Upper lobe of left lung (tissue), 6 donors: ENCODE data around the gene KIF13A. TPM values are rescaled to one million over a fixed set of nuclear protein-coding genes. Genes with fewer than 3 reads are reported as not detected.
"Not testable (repeated sequence)": the region's sequence is repeated elsewhere in the genome, so short reads cannot be mapped to it uniquely, and the experiment has no call there.

Source experiments
- ATAC-seq, 2 donors: fragments of 200-7000 bp; cut with Tn5 transposase; one replicate each; pipeline ENCODE4 v1.9.1; 2022; ENCODE audit warnings: mild to moderate bottlenecking in 2 of 2, moderate library complexity in 2 of 2; ENCODE audit not compliant: low FRiP score in 2 of 2
- DNase-seq, 2 donors: peaks; one replicate each; pipeline ENCODE4 v3.0.0-alpha.2; 2019 to 2020
- H3K27ac ChIP-seq, 4 donors: fragments of 200-600 bp; sonication (generic); one replicate each; pipeline ENCODE4 v1.5.1; 2016 to 2019
- H3K27me3 ChIP-seq, 4 donors: fragments of 200-600 bp; sonication (generic); one replicate each; pipeline ENCODE4 v1.5.1; 2017 to 2019
- H3K36me3 ChIP-seq, 4 donors: fragments of 200-600 bp; sonication (generic); one replicate each; pipeline ENCODE4 v1.5.1; 2016 to 2019
- H3K4me1 ChIP-seq, 4 donors: fragments of 200-600 bp; sonication (generic); one replicate each; pipeline ENCODE4 v1.5.1; 2018 to 2019
- H3K4me3 ChIP-seq, 4 donors: fragments of 200-600 bp; sonication (generic); one replicate each; pipeline ENCODE4 v1.5.1; 2017 to 2019; ENCODE audit warnings: mild to moderate bottlenecking in 2 of 4, moderate library complexity in 1 of 4
- H3K9me3 ChIP-seq, 4 donors: fragments of 200-600 bp; sonication (generic); one replicate each; pipeline ENCODE4 v1.5.1; 2018 to 2019
- CTCF ChIP-seq, 6 experiments: fragments of 450-650 bp in 4 of 6; fragments of 200-600 bp in 2 of 6; sonication (generic) in 2 of 6; IDR thresholded peaks; one replicate each; pipeline ENCODE4 v1.5.1; 2016 to 2019; ENCODE audit warnings: antibody characterized with exemption in 6 of 6
- EP300 ChIP-seq, 4 donors: sonication (generic); formaldehyde crosslinking; IDR thresholded peaks; one replicate each; pipeline ENCODE4 v1.5.1; 2017; ENCODE audit warnings: antibody characterized with exemption in 4 of 4, control low read depth in 2 of 4
- POLR2A ChIP-seq, 4 donors: fragments of 450-650 bp; IDR thresholded peaks; one replicate each; pipeline ENCODE4 v1.5.1; 2016 to 2017; ENCODE audit warnings: antibody characterized with exemption in 4 of 4, mild to moderate bottlenecking in 2 of 4
- POLR2AphosphoS5 ChIP-seq, 2 donors: sonication (generic); formaldehyde crosslinking; IDR thresholded peaks; one replicate each; pipeline ENCODE4 v1.5.1; 2017; ENCODE audit warnings: antibody characterized with exemption in 2 of 2
- WGBS, 2 donors: methylation state at CpG; one replicate each; pipeline ENCODE4 v1.1.5; 2017 to 2018; 5-methylcytosine and 5-hydroxymethylcytosine counted together
- total RNA-seq, 6 donors: library from RNA; depleted of rRNA in 4 of 6; stranded (reverse); fragments of >200 nt in 4 of 6; gene quantifications; one replicate each; pipeline versions ENCODE4 v1.1.0 to v1.2.1, GENCODE V29; 2016 to 2021
- donor health status: DM: no; HTN: no; CAD: no; lungs with moderate emphysema.
- donor health status: DM: no; HTN: yes; CAD: no; lungs with severe emphysema.

The KIF13A gene
- total RNA-seq, 6 donors from 2014 or later = 35.8 to 59.9 (median 49.0) TPM

- Histone ChIP-seq H3K27ac (no peak overlapping the region), H3K9me3 (no peaks in the 10 kb centered on the region), H3K4me3 (no peak overlapping the region), H3K27me3 (no peaks in the 10 kb centered on the region), H3K36me3 (no peaks in the 10 kb centered on the region), H3K4me1 (peaks cover 9 to 13% (median 11%) of the 10 kb centered on the region in 4 donors)
- no peak for DNase-seq
- 68 to 76% methylated on average over 7 of the region's 7 CpGs for WGBS, 2 donors
- TF ChIP-seq EP300 (IDR thresholded peaks at IDR 0.05) (no peak), POLR2AphosphoS5 (IDR thresholded peaks at IDR 0.05) (no peak), CTCF (IDR thresholded peaks at IDR 0.05) (no peak), POLR2A (IDR thresholded peaks at IDR 0.05) (no peak)
- no peak for ATAC-seq
These were observed 38.7 kb downstream of the KIF13A start for GRCh38 chr6:17948725-17949124.

DNA sequence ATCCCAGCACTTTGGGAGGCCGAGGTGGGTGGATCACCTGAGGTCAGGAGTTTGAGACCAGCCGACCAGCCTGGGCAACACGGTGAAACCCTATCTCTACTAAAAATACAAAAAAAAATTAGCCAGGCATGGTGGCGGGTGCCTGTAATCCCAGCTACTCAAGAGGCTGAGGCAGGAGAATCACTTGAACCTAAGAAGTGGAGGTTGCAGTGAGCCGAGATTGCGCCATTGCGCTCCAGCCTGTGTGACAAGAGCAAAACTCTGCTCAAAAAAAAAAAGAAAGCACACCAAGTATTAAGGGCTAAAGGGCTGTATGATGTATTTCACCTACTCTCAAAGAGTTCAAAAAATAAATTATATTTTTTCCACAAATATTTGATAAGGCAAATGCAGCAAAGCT lies 39.9 kb downstream of the KIF13A start:
- H3K4me3 ChIP-seq, H3K36me3 ChIP-seq, H3K9me3 ChIP-seq, ATAC-seq, H3K27me3 ChIP-seq, H3K27ac ChIP-seq: not testable (repeated sequence)
- peak in 1 of 2 donors; percentile 54 for DNase-seq
- peaks cover 9 to 13% (median 11%) of the 10 kb centered on the region in 4 donors for H3K4me1 ChIP-seq
- 84 to 87% methylated on average over 7 of the region's 7 CpGs for WGBS, 2 donors

DNA sequence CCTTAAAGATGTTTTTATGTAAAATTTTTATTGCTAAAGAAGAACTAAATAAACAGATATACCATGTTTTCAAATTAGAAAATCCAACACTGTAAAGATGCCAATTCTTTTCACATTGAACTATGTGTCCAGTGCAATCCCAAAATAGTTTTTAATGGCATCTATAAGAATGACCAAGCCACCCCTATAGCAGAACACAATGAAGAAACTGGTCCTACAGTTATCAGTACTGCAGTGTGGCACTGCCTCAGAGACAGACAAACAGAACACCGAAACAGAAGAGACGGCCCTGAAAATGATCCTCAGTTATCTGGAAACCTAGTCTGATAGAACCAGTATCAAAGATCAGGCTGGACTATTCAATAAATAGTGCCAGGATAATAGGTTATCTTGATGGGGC lies 41.9 kb downstream of the KIF13A start:
- no peaks in the 10 kb centered on the region for H3K9me3 ChIP-seq
- peaks cover 9 to 13% (median 11%) of the 10 kb centered on the region in 4 donors for H3K4me1 ChIP-seq
- no peak for DNase-seq
- no peak for TF ChIP-seq POLR2AphosphoS5 (IDR thresholded peaks at IDR 0.05)
- no peak for TF ChIP-seq CTCF (IDR thresholded peaks at IDR 0.05)
- no peak for TF ChIP-seq EP300 (IDR thresholded peaks at IDR 0.05)
- no peak for TF ChIP-seq POLR2A (IDR thresholded peaks at IDR 0.05)
- no peak overlapping the region for H3K27ac ChIP-seq
- no peaks in the 10 kb centered on the region for H3K27me3 ChIP-seq
- 89 to 94% methylated on average over 2 of the region's 2 CpGs for WGBS, 2 donors
- no peaks in the 10 kb centered on the region for H3K36me3 ChIP-seq
- ATAC-seq = no peak
- no peak overlapping the region for H3K4me3 ChIP-seq

- WGBS, 2 donors = 69 to 74% methylated on average over 2 of the region's 2 CpGs
- Histone ChIP-seq H3K36me3 (no peaks in the 10 kb centered on the region), H3K27ac (no peak overlapping the region), H3K27me3 (no peaks in the 10 kb centered on the region), H3K4me1 (peaks cover 8 to 13% (median 10%) of the 10 kb centered on the region in 4 donors), H3K9me3 (no peaks in the 10 kb centered on the region), H3K4me3 (no peak overlapping the region)
- ATAC-seq (no peak), DNase-seq (no peak)
- TF ChIP-seq POLR2A (IDR thresholded peaks at IDR 0.05) (no peak), POLR2AphosphoS5 (IDR thresholded peaks at IDR 0.05) (no peak), CTCF (IDR thresholded peaks at IDR 0.05) (no peak)
These were observed 42.3 kb downstream of the KIF13A start for GRCh38 chr6:17945111-17945510.

DNA sequence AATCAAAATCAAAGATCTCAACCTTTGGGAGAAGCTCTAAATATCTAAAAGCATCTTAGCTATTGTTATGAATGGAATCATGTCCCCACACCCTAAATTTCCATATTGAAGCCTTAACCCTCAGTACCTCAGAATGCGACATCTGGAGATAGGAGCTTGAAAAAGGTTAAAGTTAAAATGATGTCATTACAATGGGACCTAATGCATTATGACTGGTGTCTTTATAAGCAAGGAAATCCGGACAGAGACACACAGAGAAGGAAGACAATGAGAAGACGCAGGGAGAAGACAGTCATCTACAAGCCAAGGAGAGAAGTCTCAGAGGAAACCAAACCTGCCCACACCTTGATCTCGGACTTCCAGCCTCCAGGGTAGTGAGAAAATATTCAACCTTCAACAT lies 46.1 kb downstream of the KIF13A start:
- ATAC-seq (no peak), DNase-seq (no peak)
- Histone ChIP-seq H3K4me1 (peaks cover 0 to 7% (median 6%) of the 10 kb centered on the region in 4 donors), H3K27me3 (no peaks in the 10 kb centered on the region), H3K36me3 (no peaks in the 10 kb centered on the region), H3K9me3 (no peaks in the 10 kb centered on the region), H3K4me3 (no peak overlapping the region), H3K27ac (no peak overlapping the region)
- WGBS, 2 donors = 81 to 87% methylated on average over 4 of the region's 4 CpGs
- TF ChIP-seq CTCF (IDR thresholded peaks at IDR 0.05) = no peak
- TF ChIP-seq EP300 (IDR thresholded peaks at IDR 0.05) = no peak
- no peak for TF ChIP-seq POLR2AphosphoS5 (IDR thresholded peaks at IDR 0.05)
- TF ChIP-seq POLR2A (IDR thresholded peaks at IDR 0.05) = no peak
